ENCODE results near the gene NXPH4. TPM values are rescaled to one million over a fixed set of nuclear protein-coding genes. Genes with fewer than 3 reads are reported as not detected.

Gene NXPH4
- total and polyA plus RNA-seq, 2 donors (not counting 1 experiment from before 2014, with no cell fraction given), result 3.5 to 8.6 TPM

DNA sequence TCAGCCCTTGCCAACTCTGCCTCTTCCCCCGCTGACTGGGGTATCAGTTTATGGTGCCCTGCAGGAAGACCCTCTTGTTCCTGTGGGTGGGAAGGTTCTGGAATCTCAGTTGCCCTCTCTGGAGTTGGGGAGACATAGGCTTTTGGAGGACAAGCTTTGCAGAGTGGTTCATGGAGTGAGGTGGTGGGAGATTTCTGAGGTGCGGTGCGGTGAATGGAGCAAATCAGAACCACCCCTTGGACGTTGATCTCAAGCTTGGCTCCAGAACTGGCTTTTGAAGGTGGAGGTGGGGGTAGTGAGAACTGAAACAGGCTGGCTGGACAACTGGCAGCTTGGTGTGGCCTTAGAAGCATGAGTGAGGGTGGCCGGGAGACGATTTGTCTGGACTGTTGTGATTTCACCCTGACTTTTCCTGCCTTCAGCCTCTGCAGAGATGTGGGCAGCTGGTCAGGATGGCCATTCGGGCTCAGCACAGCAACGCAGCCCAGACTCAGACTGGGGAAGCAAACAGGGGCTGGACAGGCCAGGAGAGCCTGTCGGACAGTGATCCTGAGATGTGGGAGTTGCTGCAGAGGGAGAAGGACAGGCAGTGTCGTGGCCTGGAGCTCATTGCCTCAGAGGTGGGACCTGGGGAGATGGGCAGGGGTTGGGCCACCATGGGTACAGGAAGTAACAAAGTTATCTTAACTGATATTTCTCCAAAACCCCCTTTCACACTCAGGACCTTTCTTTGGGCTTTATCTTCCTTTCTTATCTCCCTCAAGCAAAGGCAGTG lies 14.0 kb downstream of the NXPH4 start:
- WGBS (ENCODE audit: insufficient coverage), result 73% methylated on average over 9 of the region's 10 CpGs
- no peaks in the 10 kb centered on the region for H3K9me3 Mint-ChIP-seq (ENCODE audit: insufficient read depth)
- Histone ChIP-seq H3K27ac (ENCODE audit: low read length in 2 of 2) (peak overlapping the region in 1 of 2 donors; percentile 80), H3K4me2 (replicated peaks; ENCODE audit: low read depth, low read length, poor library complexity, severe bottlenecking) (peak overlapping the region; percentile 86), H3K4me3 (ENCODE audit: control extremely low read depth in 1 of 5, extremely low read depth in 1 of 5, insufficient read depth in 1 of 5, low read depth in 2 of 5, low read length in 4 of 5) (peak overlapping the region; percentile 73 to 94 (median 89)), H2AFZ (ENCODE audit: insufficient read depth, low read depth, low read length, poor library complexity, severe bottlenecking) (peak overlapping the region; percentile 64), H3K9me3 (ENCODE audit: control extremely low read depth in 1 of 3, control insufficient read depth in 2 of 3, insufficient read depth in 1 of 3, low read length in 2 of 3) (peaks cover 0 to 5% (median 0%) of the 10 kb centered on the region in 3 donors), H3K9ac (ENCODE audit: low read length) (peak overlapping the region; percentile 82), H4K20me1 (ENCODE audit: control insufficient read depth, insufficient read depth, low read length, poor library complexity, severe bottlenecking) (peaks cover 15% of the 10 kb centered on the region), H3K36me3 (replicated peaks in 1 of 2; ENCODE audit: control extremely low read depth in 1 of 2, control insufficient read depth in 1 of 2, extremely low read depth in 1 of 2, insufficient read depth in 2 of 2, low read length in 1 of 2) (peaks cover 0 to 37% of the 10 kb centered on the region in 2 experiments), H3K27me3 (replicated peaks in 1 of 4; ENCODE audit: control extremely low read depth in 1 of 4, control insufficient read depth in 3 of 4, insufficient read depth in 4 of 4, low read length in 3 of 4) (peaks cover 0 to 20% (median 7%) of the 10 kb centered on the region in 4 experiments), H3K79me2 (ENCODE audit: control insufficient read depth, insufficient read depth, low read length) (peaks cover 37% of the 10 kb centered on the region), H3K4me1 (ENCODE audit: control insufficient read depth in 2 of 2, insufficient read depth in 2 of 2, low read length in 2 of 2) (peaks cover 63 to 78% of the 10 kb centered on the region in 2 donors)
- no peak for ATAC-seq (ENCODE audit: low read depth)
- intact Hi-C loops (cut with micrococcal nuclease), result loop anchor here (10.0 kb wide), 1 partner anchor 476 kb away; the partner anchor contains the start of gene PRIM1
- H3K4me1 Mint-ChIP-seq, result peaks cover 86% of the 10 kb centered on the region
- H3K27ac Mint-ChIP-seq, result peak overlapping the region; percentile 97
- ChIA-PET POLR2A (interaction anchor here (2.1 to 5.2 kb wide), 3 partner anchors 9 to 14 kb away, joined by 8 to 28 read pairs (median 18); partner anchors contain the start of gene NXPH4), CTCF (interaction anchor here (0.5 to 31.1 kb wide), 4 partner anchors 8 to 473 kb away, joined by 3 to 838 read pairs (median 182); partner anchors contain the start of genes NXPH4 and STAT6)
- H3K4me3 Mint-ChIP-seq, result peak overlapping the region; percentile 99
- H3K27me3 Mint-ChIP-seq, result peaks cover 7% of the 10 kb centered on the region
- no peak for DNase-seq
- TF ChIP-seq, protein P1, sequence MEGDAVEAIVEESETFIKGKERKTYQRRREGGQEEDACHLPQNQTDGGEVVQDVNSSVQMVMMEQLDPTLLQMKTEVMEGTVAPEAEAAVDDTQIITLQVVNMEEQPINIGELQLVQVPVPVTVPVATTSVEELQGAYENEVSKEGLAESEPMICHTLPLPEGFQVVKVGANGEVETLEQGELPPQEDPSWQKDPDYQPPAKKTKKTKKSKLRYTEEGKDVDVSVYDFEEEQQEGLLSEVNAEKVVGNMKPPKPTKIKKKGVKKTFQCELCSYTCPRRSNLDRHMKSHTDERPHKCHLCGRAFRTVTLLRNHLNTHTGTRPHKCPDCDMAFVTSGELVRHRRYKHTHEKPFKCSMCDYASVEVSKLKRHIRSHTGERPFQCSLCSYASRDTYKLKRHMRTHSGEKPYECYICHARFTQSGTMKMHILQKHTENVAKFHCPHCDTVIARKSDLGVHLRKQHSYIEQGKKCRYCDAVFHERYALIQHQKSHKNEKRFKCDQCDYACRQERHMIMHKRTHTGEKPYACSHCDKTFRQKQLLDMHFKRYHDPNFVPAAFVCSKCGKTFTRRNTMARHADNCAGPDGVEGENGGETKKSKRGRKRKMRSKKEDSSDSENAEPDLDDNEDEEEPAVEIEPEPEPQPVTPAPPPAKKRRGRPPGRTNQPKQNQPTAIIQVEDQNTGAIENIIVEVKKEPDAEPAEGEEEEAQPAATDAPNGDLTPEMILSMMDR (IDR thresholded peaks at IDR 0.05), result no peak
- no peak for TF ChIP-seq EZH2 (IDR thresholded peaks at IDR 0.05; ENCODE audit: borderline replicate concordance, insufficient read depth, low read depth, low read length, poor library complexity, severe bottlenecking)

All from B cell (primary cell).